KMS-11 (cell line): ENCODE measurements around the gene CREB3L2.

ENCODE experiments used
- H2AFZ ChIP-seq: fragments of 200-600 bp; sonication (generic); 2 replicates; pipeline ENCODE4 v1.6.1; 2016; ENCODE audit warnings: antibody characterized with exemption, mixed run types, low read depth
- H3K27ac ChIP-seq: fragments of 200-600 bp; sonication (generic); 2 replicates; pipeline ENCODE4 v1.6.1; 2016; ENCODE audit warnings: mild to moderate bottlenecking, mixed run types
- H3K27me3 ChIP-seq: fragments of 200-600 bp; sonication (generic); 2 replicates; pipeline ENCODE4 v1.6.1; 2017; ENCODE audit warnings: mild to moderate bottlenecking, low read depth, mixed run types, moderate library complexity; ENCODE audit not compliant: insufficient read depth
- H3K36me3 ChIP-seq: fragments of 200-600 bp; sonication (generic); 2 replicates; pipeline ENCODE4 v1.6.1; 2017; ENCODE audit warnings: mild to moderate bottlenecking, mixed run types; ENCODE audit not compliant: insufficient read depth
- H3K4me1 ChIP-seq: fragments of 200-600 bp; sonication (generic); 2 replicates; pipeline ENCODE4 v1.6.1; 2016; ENCODE audit warnings: mild to moderate bottlenecking, low read depth, mixed run types; ENCODE audit not compliant: poor library complexity, severe bottlenecking
- H3K4me2 ChIP-seq: fragments of 200-600 bp; sonication (generic); 2 replicates; pipeline ENCODE4 v1.7.0; 2016; ENCODE audit warnings: mild to moderate bottlenecking, mixed run types
- H3K4me3 ChIP-seq: fragments of 200-600 bp; sonication (generic); IDR thresholded peaks from 2 replicates; pipeline ENCODE4 v1.6.1; 2017; ENCODE audit warnings: low read depth, low read length, mixed read lengths; ENCODE audit not compliant: insufficient read depth
- H3K79me2 ChIP-seq: fragments of 200-600 bp; sonication (generic); 2 replicates; pipeline ENCODE4 v1.6.1; 2016; ENCODE audit warnings: low read depth, mixed run types; ENCODE audit not compliant: insufficient read depth
- H3K9ac ChIP-seq: fragments of 200-600 bp; sonication (generic); 2 replicates; pipeline ENCODE4 v1.6.1; 2016; ENCODE audit warnings: mild to moderate bottlenecking, mixed run types
- H4K20me1 ChIP-seq: fragments of 200-600 bp; sonication (generic); 2 replicates; pipeline ENCODE4 v1.6.1; 2016; ENCODE audit warnings: mild to moderate bottlenecking, mixed run types; ENCODE audit not compliant: insufficient read depth
- CTCF ChIP-seq: fragments of 200-600 bp; sonication (generic); conservative IDR thresholded peaks from 2 replicates; pipeline ENCODE4 v1.6.1; 2017; ENCODE audit warnings: low read depth, mild to moderate bottlenecking, antibody characterized with exemption, low read length, moderate library complexity, mixed read lengths

CREB3L2 gene

DNA sequence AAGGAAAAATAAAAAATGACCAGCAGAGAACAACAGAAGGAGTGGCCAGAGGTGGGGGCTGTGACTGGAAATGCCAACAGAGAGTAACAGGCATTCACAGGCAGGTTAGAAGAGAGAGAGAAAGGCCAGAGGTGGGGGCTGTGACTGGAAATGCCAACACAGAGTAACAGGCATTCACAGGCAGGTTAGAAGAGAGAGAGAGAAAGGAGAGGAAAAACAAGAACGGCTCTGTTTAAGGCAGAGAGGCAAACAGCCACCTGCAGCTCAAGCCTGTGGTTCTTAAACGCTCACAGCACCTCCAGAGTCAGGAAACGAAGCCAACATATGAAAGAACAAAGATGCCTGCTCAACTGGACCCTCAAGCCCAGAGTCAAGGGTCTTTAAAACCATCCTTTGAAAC lies 115.6 kb downstream of the CREB3L2 start:
- Histone ChIP-seq H3K27ac (no peak overlapping the region), H4K20me1 (no peaks in the 10 kb centered on the region)

DNA sequence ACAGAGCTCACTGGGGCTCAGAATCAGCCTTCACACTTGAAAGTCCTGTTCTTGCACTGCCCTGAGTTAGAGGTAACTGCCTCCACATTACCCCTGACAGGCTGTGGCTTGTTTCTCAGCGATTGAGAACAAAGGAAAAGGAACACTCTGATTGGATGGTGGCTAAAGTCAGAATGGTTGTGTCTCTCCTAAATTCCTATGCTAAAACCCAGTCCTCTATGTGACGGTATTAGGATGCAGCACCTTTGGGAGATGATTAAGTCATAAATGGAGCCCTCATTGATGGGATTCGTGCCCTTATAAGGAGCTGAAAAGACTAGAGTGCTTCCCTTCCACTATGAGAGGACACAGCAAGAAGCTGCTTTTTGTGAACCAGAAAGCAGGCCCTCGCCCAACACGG lies 116.2 kb downstream of the CREB3L2 start:
- TF ChIP-seq CTCF = no peak
- Histone ChIP-seq H3K9ac (no peak overlapping the region), H3K4me3 (no peak overlapping the region), H4K20me1 (no peaks in the 10 kb centered on the region), H3K36me3 (peaks cover 7% of the 10 kb centered on the region; the same call in 1 of the 2 replicates), H3K4me2 (no peak overlapping the region), H2AFZ (no peak overlapping the region), H3K4me1 (no peaks in the 10 kb centered on the region), H3K27me3 (no peaks in the 10 kb centered on the region), H3K27ac (no peak overlapping the region), H3K79me2 (no peaks in the 10 kb centered on the region)

More for the DNA sequence above, 115.6 kb downstream of the CREB3L2 start:
- no peaks in the 10 kb centered on the region for H3K4me1 ChIP-seq
- H3K36me3 ChIP-seq = peaks cover 7% of the 10 kb centered on the region; the same call in 1 of the 2 replicates
- no peak overlapping the region for H3K9ac ChIP-seq
- H3K27me3 ChIP-seq = no peaks in the 10 kb centered on the region
- TF ChIP-seq CTCF = no peak
- H3K4me3 ChIP-seq = no peak overlapping the region
- H3K79me2 ChIP-seq = no peaks in the 10 kb centered on the region
- no peak overlapping the region for H2AFZ ChIP-seq
- no peak overlapping the region for H3K4me2 ChIP-seq

GRCh38 chr7:137882806-137883205 lies 119.1 kb downstream of the CREB3L2 start:
- no peak for TF ChIP-seq CTCF
- Histone ChIP-seq H3K36me3 (peaks cover 7% of the 10 kb centered on the region; the same call in 1 of the 2 replicates), H4K20me1 (no peaks in the 10 kb centered on the region), H3K27me3 (no peaks in the 10 kb centered on the region), H3K27ac (no peak overlapping the region), H3K4me2 (no peak overlapping the region), H3K9ac (no peak overlapping the region), H3K79me2 (no peaks in the 10 kb centered on the region), H3K4me3 (no peak overlapping the region), H3K4me1 (no peaks in the 10 kb centered on the region), H2AFZ (no peak overlapping the region)

GRCh38 chr7:137882261-137882668 lies 119.6 kb downstream of the CREB3L2 start:
- Histone ChIP-seq H3K4me3 (no peak overlapping the region), H3K27me3 (no peaks in the 10 kb centered on the region), H2AFZ (no peak overlapping the region), H3K36me3 (peaks cover 7% of the 10 kb centered on the region; the same call in 1 of the 2 replicates), H3K79me2 (no peaks in the 10 kb centered on the region), H3K4me1 (no peaks in the 10 kb centered on the region), H3K4me2 (no peak overlapping the region), H3K27ac (no peak overlapping the region), H4K20me1 (no peaks in the 10 kb centered on the region), H3K9ac (no peak overlapping the region)
- TF ChIP-seq CTCF = no peak
